ENCODE data around the gene FBRSL1. TPM values are rescaled to one million over a fixed set of nuclear protein-coding genes. Genes with fewer than 3 reads are reported as not detected.
"Not testable (repeated sequence)": the region's sequence is repeated elsewhere in the genome, so short reads cannot be mapped to it uniquely, and the experiment has no call there.

Gene FBRSL1
- total and polyA plus RNA-seq, 5 donors, result 36.4 to 65.0 (median 53.9) TPM

- intact Hi-C loops (cut with DNase I), result no loop called here
- 80% methylated on average over 10 of the region's 10 CpGs for WGBS
- Histone ChIP-seq H3K27me3 (ENCODE audit: control insufficient read depth, insufficient read depth) (no peaks in the 10 kb centered on the region), H3K9me3 (ENCODE audit: control insufficient read depth, low read length) (no peaks in the 10 kb centered on the region), H3K4me3 (ENCODE audit: low read length) (no peak overlapping the region), H3K27ac (ENCODE audit: low read length) (no peak overlapping the region), H3K4me1 (ENCODE audit: control insufficient read depth, insufficient read depth, low read length) (no peaks in the 10 kb centered on the region)
- no peak for ATAC-seq
- DNase-seq, result peak; percentile 3 to 35 (median 27)
Measured at GRCh38 chr12:132454933-132455418, 35.0 kb upstream of the FBRSL1 start.

GRCh38 chr12:132455565-132455964, 34.4 kb upstream of the FBRSL1 start:
- no peak overlapping the region for H3K4me3 ChIP-seq (ENCODE audit: low read length)
- peak; percentile 1 to 26 (median 9) for DNase-seq
- H3K4me1 ChIP-seq (ENCODE audit: control insufficient read depth, insufficient read depth, low read length), result no peaks in the 10 kb centered on the region
- no peaks in the 10 kb centered on the region for H3K9me3 ChIP-seq (ENCODE audit: control insufficient read depth, low read length)
- H3K27me3 ChIP-seq (ENCODE audit: control insufficient read depth, insufficient read depth), result no peaks in the 10 kb centered on the region
- 95% methylated on average over 15 of the region's 15 CpGs for WGBS
- no peak overlapping the region for H3K27ac ChIP-seq (ENCODE audit: low read length)
- intact Hi-C loops (cut with DNase I), result no loop called here
- no peak for ATAC-seq

GRCh38 chr12:132456186-132456943, 33.6 kb upstream of the FBRSL1 start:
- 85% methylated on average over 28 of the region's 28 CpGs for WGBS
- ATAC-seq, result no peak
- DNase-seq, result peak; percentile 6 to 49 (median 40)
- no peak overlapping the region for H3K27ac ChIP-seq (ENCODE audit: low read length)
- no peaks in the 10 kb centered on the region for H3K4me1 ChIP-seq (ENCODE audit: control insufficient read depth, insufficient read depth, low read length)
- intact Hi-C loops (cut with DNase I), result no loop called here
- no peaks in the 10 kb centered on the region for H3K9me3 ChIP-seq (ENCODE audit: control insufficient read depth, low read length)
- no peaks in the 10 kb centered on the region for H3K27me3 ChIP-seq (ENCODE audit: control insufficient read depth, insufficient read depth)
- H3K4me3 ChIP-seq (ENCODE audit: low read length), result no peak overlapping the region

GRCh38 chr12:132456944-132457495, 32.9 kb upstream of the FBRSL1 start:
- DNase-seq, result peak; percentile 2 to 37 (median 10)
- WGBS, result 66% methylated on average over 38 of the region's 38 CpGs
- Histone ChIP-seq H3K27ac (ENCODE audit: low read length) (no peak overlapping the region), H3K9me3 (ENCODE audit: control insufficient read depth, low read length) (no peaks in the 10 kb centered on the region), H3K27me3 (ENCODE audit: control insufficient read depth, insufficient read depth) (no peaks in the 10 kb centered on the region), H3K4me1 (ENCODE audit: control insufficient read depth, insufficient read depth, low read length) (no peaks in the 10 kb centered on the region), H3K4me3 (ENCODE audit: low read length) (no peak overlapping the region)
- intact Hi-C loops (cut with DNase I), result no loop called here
- ATAC-seq, result no peak

- no peak overlapping the region for H3K4me3 ChIP-seq (ENCODE audit: low read length)
- DNase-seq (peak in 2 of 3 donors; percentile 6 to 20), ATAC-seq (no peak)
- 84% methylated on average over 8 of the region's 8 CpGs for WGBS
- intact Hi-C loops (cut with DNase I), result no loop called here
- no peak overlapping the region for H3K27ac ChIP-seq (ENCODE audit: low read length)
- no peaks in the 10 kb centered on the region for H3K4me1 ChIP-seq (ENCODE audit: control insufficient read depth, insufficient read depth, low read length)
- no peaks in the 10 kb centered on the region for H3K27me3 ChIP-seq (ENCODE audit: control insufficient read depth, insufficient read depth)
- no peaks in the 10 kb centered on the region for H3K9me3 ChIP-seq (ENCODE audit: control insufficient read depth, low read length)
Measured at GRCh38 chr12:132458441-132458840, 31.5 kb upstream of the FBRSL1 start.

GRCh38 chr12:132458846-132459641, 30.9 kb upstream of the FBRSL1 start:
- Histone ChIP-seq H3K4me1 (ENCODE audit: control insufficient read depth, insufficient read depth, low read length) (no peaks in the 10 kb centered on the region), H3K27me3 (ENCODE audit: control insufficient read depth, insufficient read depth) (no peaks in the 10 kb centered on the region), H3K9me3 (ENCODE audit: control insufficient read depth, low read length) (no peaks in the 10 kb centered on the region), H3K27ac (ENCODE audit: low read length) (no peak overlapping the region), H3K4me3 (ENCODE audit: low read length) (no peak overlapping the region)
- WGBS, result 70% methylated on average over 28 of the region's 28 CpGs
- ATAC-seq (peak in 1 of 2 donors; percentile 34), DNase-seq (peak; percentile 4 to 27 (median 16))
- intact Hi-C loops (cut with DNase I), result no loop called here

- intact Hi-C loops (cut with DNase I), result no loop called here
- WGBS, result 69% methylated on average over 13 of the region's 13 CpGs
- no peak overlapping the region for H3K4me3 ChIP-seq (ENCODE audit: low read length)
- H3K9me3 ChIP-seq (ENCODE audit: control insufficient read depth, low read length), result no peaks in the 10 kb centered on the region
- ATAC-seq (no peak), DNase-seq (peak; percentile 3 to 14 (median 4))
- no peaks in the 10 kb centered on the region for H3K27me3 ChIP-seq (ENCODE audit: control insufficient read depth, insufficient read depth)
- H3K27ac ChIP-seq (ENCODE audit: low read length), result no peak overlapping the region
- no peaks in the 10 kb centered on the region for H3K4me1 ChIP-seq (ENCODE audit: control insufficient read depth, insufficient read depth, low read length)
Measured at GRCh38 chr12:132460571-132460970, 29.4 kb upstream of the FBRSL1 start.

- Histone ChIP-seq H3K4me3 (ENCODE audit: low read length) (no peak overlapping the region), H3K9me3 (ENCODE audit: control insufficient read depth, low read length) (no peaks in the 10 kb centered on the region), H3K4me1 (ENCODE audit: control insufficient read depth, insufficient read depth, low read length) (no peaks in the 10 kb centered on the region), H3K27me3 (ENCODE audit: control insufficient read depth, insufficient read depth) (no peaks in the 10 kb centered on the region), H3K27ac (ENCODE audit: low read length) (no peak overlapping the region)
- WGBS, result 78% methylated on average over 10 of the region's 10 CpGs
- ATAC-seq, result no peak
- intact Hi-C loops (cut with DNase I), result no loop called here
- peak in 2 of 3 donors; percentile 4 to 13 for DNase-seq
Measured at GRCh38 chr12:132461526-132461925, 28.4 kb upstream of the FBRSL1 start.

GRCh38 chr12:132462788-132463187, 27.2 kb upstream of the FBRSL1 start:
- Histone ChIP-seq H3K4me1 (ENCODE audit: control insufficient read depth, insufficient read depth, low read length) (no peaks in the 10 kb centered on the region), H3K27me3 (ENCODE audit: control insufficient read depth, insufficient read depth) (no peaks in the 10 kb centered on the region), H3K4me3 (ENCODE audit: low read length) (no peak overlapping the region), H3K27ac (ENCODE audit: low read length) (no peak overlapping the region), H3K9me3 (ENCODE audit: control insufficient read depth, low read length) (no peaks in the 10 kb centered on the region)
- ATAC-seq (no peak), DNase-seq (peak in 2 of 3 donors; percentile 3 to 6)
- intact Hi-C loops (cut with DNase I), result no loop called here
- WGBS, result 79% methylated on average over 5 of the region's 5 CpGs

GRCh38 chr12:132463284-132463924, 26.5 kb upstream of the FBRSL1 start:
- peak in 1 of 3 donors; percentile 2 for DNase-seq
- H3K4me3 ChIP-seq (ENCODE audit: low read length); H3K27ac ChIP-seq (ENCODE audit: low read length); H3K4me1 ChIP-seq (ENCODE audit: control insufficient read depth, insufficient read depth, low read length); ATAC-seq; intact Hi-C loops (cut with DNase I); H3K9me3 ChIP-seq (ENCODE audit: control insufficient read depth, low read length); H3K27me3 ChIP-seq (ENCODE audit: control insufficient read depth, insufficient read depth): not testable (repeated sequence)
